ENCODE results near the gene SULF2.

The SULF2 gene

GRCh38 chr20:47765271-47765670, 20.0 kb downstream of the SULF2 start:
- Histone ChIP-seq H3K4me1 (ENCODE audit: control insufficient read depth, insufficient read depth, low read length) (peaks cover 8% of the 10 kb centered on the region), H3K9me3 (ENCODE audit: control insufficient read depth, low read length) (no peaks in the 10 kb centered on the region), H3K36me3 (ENCODE audit: control insufficient read depth, insufficient read depth, low read length) (no peaks in the 10 kb centered on the region), H3K4me3 (ENCODE audit: low read length) (no peak overlapping the region), H3K27me3 (ENCODE audit: control insufficient read depth, insufficient read depth, low read length) (no peaks in the 10 kb centered on the region), H3K9ac (ENCODE audit: low read length) (no peak overlapping the region)

- no peak overlapping the region for H3K4me3 ChIP-seq (ENCODE audit: low read length)
- peaks cover 8% of the 10 kb centered on the region for H3K4me1 ChIP-seq (ENCODE audit: control insufficient read depth, insufficient read depth, low read length)
- H3K9me3 ChIP-seq (ENCODE audit: control insufficient read depth, low read length) = no peaks in the 10 kb centered on the region
- no peak overlapping the region for H3K9ac ChIP-seq (ENCODE audit: low read length)
- H3K36me3 ChIP-seq (ENCODE audit: control insufficient read depth, insufficient read depth, low read length) = no peaks in the 10 kb centered on the region
- no peaks in the 10 kb centered on the region for H3K27me3 ChIP-seq (ENCODE audit: control insufficient read depth, insufficient read depth, low read length)
Measured at GRCh38 chr20:47764154-47764733, 21.0 kb downstream of the SULF2 start.

GRCh38 chr20:47762699-47763268, 22.5 kb downstream of the SULF2 start:
- Histone ChIP-seq H3K9ac (ENCODE audit: low read length) (no peak overlapping the region), H3K4me1 (ENCODE audit: control insufficient read depth, insufficient read depth, low read length) (no peaks in the 10 kb centered on the region), H3K36me3 (ENCODE audit: control insufficient read depth, insufficient read depth, low read length) (no peaks in the 10 kb centered on the region), H3K27me3 (ENCODE audit: control insufficient read depth, insufficient read depth, low read length) (no peaks in the 10 kb centered on the region), H3K4me3 (ENCODE audit: low read length) (no peak overlapping the region), H3K9me3 (ENCODE audit: control insufficient read depth, low read length) (no peaks in the 10 kb centered on the region)

GRCh38 chr20:47761482-47762047, 23.7 kb downstream of the SULF2 start:
- no peaks in the 10 kb centered on the region for H3K4me1 ChIP-seq (ENCODE audit: control insufficient read depth, insufficient read depth, low read length)
- H3K27me3 ChIP-seq (ENCODE audit: control insufficient read depth, insufficient read depth, low read length) = no peaks in the 10 kb centered on the region
- no peaks in the 10 kb centered on the region for H3K36me3 ChIP-seq (ENCODE audit: control insufficient read depth, insufficient read depth, low read length)
- H3K9me3 ChIP-seq (ENCODE audit: control insufficient read depth, low read length) = no peaks in the 10 kb centered on the region
- no peak overlapping the region for H3K4me3 ChIP-seq (ENCODE audit: low read length)
- H3K9ac ChIP-seq (ENCODE audit: low read length) = no peak overlapping the region

- Histone ChIP-seq H3K9me3 (ENCODE audit: control insufficient read depth, low read length) (no peaks in the 10 kb centered on the region), H3K27me3 (ENCODE audit: control insufficient read depth, insufficient read depth, low read length) (no peaks in the 10 kb centered on the region), H3K9ac (ENCODE audit: low read length) (no peak overlapping the region), H3K4me3 (ENCODE audit: low read length) (no peak overlapping the region), H3K36me3 (ENCODE audit: control insufficient read depth, insufficient read depth, low read length) (no peaks in the 10 kb centered on the region), H3K4me1 (ENCODE audit: control insufficient read depth, insufficient read depth, low read length) (no peaks in the 10 kb centered on the region)
Measured at GRCh38 chr20:47760686-47761481, 24.4 kb downstream of the SULF2 start.

GRCh38 chr20:47758517-47759450, 26.5 kb downstream of the SULF2 start:
- H3K36me3 ChIP-seq (ENCODE audit: control insufficient read depth, insufficient read depth, low read length) = no peaks in the 10 kb centered on the region
- H3K4me1 ChIP-seq (ENCODE audit: control insufficient read depth, insufficient read depth, low read length) = no peaks in the 10 kb centered on the region
- H3K4me3 ChIP-seq (ENCODE audit: low read length) = no peak overlapping the region
- no peaks in the 10 kb centered on the region for H3K27me3 ChIP-seq (ENCODE audit: control insufficient read depth, insufficient read depth, low read length)
- H3K9ac ChIP-seq (ENCODE audit: low read length) = no peak overlapping the region
- no peaks in the 10 kb centered on the region for H3K9me3 ChIP-seq (ENCODE audit: control insufficient read depth, low read length)

GRCh38 chr20:47757145-47758035, 27.9 kb downstream of the SULF2 start:
- Histone ChIP-seq H3K27me3 (ENCODE audit: control insufficient read depth, insufficient read depth, low read length) (no peaks in the 10 kb centered on the region), H3K36me3 (ENCODE audit: control insufficient read depth, insufficient read depth, low read length) (no peaks in the 10 kb centered on the region), H3K9ac (ENCODE audit: low read length) (no peak overlapping the region), H3K4me1 (ENCODE audit: control insufficient read depth, insufficient read depth, low read length) (no peaks in the 10 kb centered on the region), H3K4me3 (ENCODE audit: low read length) (no peak overlapping the region), H3K9me3 (ENCODE audit: control insufficient read depth, low read length) (no peaks in the 10 kb centered on the region)

- H3K4me1 ChIP-seq (ENCODE audit: control insufficient read depth, insufficient read depth, low read length) = no peaks in the 10 kb centered on the region
- peaks cover 5% of the 10 kb centered on the region for H3K36me3 ChIP-seq (ENCODE audit: control insufficient read depth, insufficient read depth, low read length)
- no peaks in the 10 kb centered on the region for H3K9me3 ChIP-seq (ENCODE audit: control insufficient read depth, low read length)
- H3K9ac ChIP-seq (ENCODE audit: low read length) = no peak overlapping the region
- no peak overlapping the region for H3K4me3 ChIP-seq (ENCODE audit: low read length)
- H3K27me3 ChIP-seq (ENCODE audit: control insufficient read depth, insufficient read depth, low read length) = no peaks in the 10 kb centered on the region
Measured at GRCh38 chr20:47754946-47755652, 30.2 kb downstream of the SULF2 start.

- Histone ChIP-seq H3K4me3 (ENCODE audit: low read length) (no peak overlapping the region), H3K4me1 (ENCODE audit: control insufficient read depth, insufficient read depth, low read length) (peaks cover 5% of the 10 kb centered on the region), H3K9me3 (ENCODE audit: control insufficient read depth, low read length) (no peaks in the 10 kb centered on the region), H3K9ac (ENCODE audit: low read length) (no peak overlapping the region), H3K27me3 (ENCODE audit: control insufficient read depth, insufficient read depth, low read length) (no peaks in the 10 kb centered on the region), H3K36me3 (ENCODE audit: control insufficient read depth, insufficient read depth, low read length) (peaks cover 5% of the 10 kb centered on the region)
Measured at GRCh38 chr20:47754388-47754715, 30.9 kb downstream of the SULF2 start.

GRCh38 chr20:47753576-47754387, 31.5 kb downstream of the SULF2 start:
- H3K36me3 ChIP-seq (ENCODE audit: control insufficient read depth, insufficient read depth, low read length) = peaks cover 5% of the 10 kb centered on the region
- no peaks in the 10 kb centered on the region for H3K27me3 ChIP-seq (ENCODE audit: control insufficient read depth, insufficient read depth, low read length)
- no peak overlapping the region for H3K4me3 ChIP-seq (ENCODE audit: low read length)
- no peaks in the 10 kb centered on the region for H3K9me3 ChIP-seq (ENCODE audit: control insufficient read depth, low read length)
- H3K9ac ChIP-seq (ENCODE audit: low read length) = no peak overlapping the region
- H3K4me1 ChIP-seq (ENCODE audit: control insufficient read depth, insufficient read depth, low read length) = peaks cover 6% of the 10 kb centered on the region
